Measurements from ENCODE around the gene POLR3F.
"Not testable (repeated sequence)": the region's sequence is repeated elsewhere in the genome, so short reads cannot be mapped to it uniquely, and the experiment has no call there.

POLR3F gene

GRCh38 chr20:18504479-18505060 is 37.4 kb downstream of the POLR3F start:
- FAIRE-seq (no peak), DNase-seq (ENCODE audit: insufficient read length, low spot score) (no peak)

GRCh38 chr20:18506744-18507143 is 39.6 kb downstream of the POLR3F start:
- FAIRE-seq, result no peak
- no peak for DNase-seq (ENCODE audit: insufficient read length, low spot score)

GRCh38 chr20:18507218-18508191 is 40.3 kb downstream of the POLR3F start, which contains the start of gene SEC23B:
TSS of gene SEC23B (plus strand) at chr20:18507940. CDS start at chr20:18510836, 2,896 bp downstream.
- peak; percentile 79 for DNase-seq (ENCODE audit: insufficient read length, low spot score)
- peak; percentile 97 for FAIRE-seq

DNA sequence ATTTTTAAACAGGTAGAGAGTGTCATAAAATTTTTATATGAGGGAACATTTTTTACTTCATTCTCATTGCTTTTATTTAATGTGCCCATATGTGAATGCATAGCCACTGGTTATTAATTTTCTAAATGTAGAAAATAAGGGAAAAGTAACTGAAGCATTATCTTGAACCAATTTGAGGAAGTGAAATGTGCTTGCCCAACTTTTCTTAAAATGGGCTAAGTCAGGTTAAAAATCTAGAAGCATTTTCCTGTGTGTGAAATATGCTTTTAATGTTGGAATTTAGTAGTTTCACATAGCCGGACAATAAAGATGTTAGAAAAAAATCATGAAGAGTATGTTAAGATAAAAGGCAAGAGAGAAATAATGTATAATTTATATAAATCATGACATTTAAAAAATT is 44.4 kb downstream of the POLR3F start:
- no peak for FAIRE-seq
- no peak for DNase-seq (ENCODE audit: insufficient read length, low spot score)

GRCh38 chr20:18513208-18513607 is 46.0 kb downstream of the POLR3F start:
- FAIRE-seq, result no peak
- DNase-seq (ENCODE audit: insufficient read length, low spot score), result no peak

DNA sequence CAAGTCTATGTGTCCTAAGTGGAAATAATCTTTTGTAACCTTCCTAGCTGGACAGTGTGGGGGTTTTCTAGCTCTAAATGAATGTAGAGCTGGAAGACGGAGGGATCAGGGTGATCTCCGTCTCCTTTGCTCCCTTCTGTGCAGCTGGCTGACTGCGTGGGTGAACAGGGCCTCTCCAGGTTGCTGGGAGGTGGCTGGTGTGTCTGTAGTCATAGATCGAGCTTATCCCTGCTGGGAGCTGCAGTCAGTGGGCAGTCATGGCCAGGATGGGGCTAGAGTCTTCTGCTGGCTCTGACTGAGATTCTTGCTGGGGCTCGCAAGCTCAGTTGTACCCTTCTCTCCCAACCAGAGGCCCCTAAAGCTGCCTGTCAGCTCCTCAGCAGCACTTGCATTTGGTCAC is 46.9 kb downstream of the POLR3F start:
- no peak for DNase-seq (ENCODE audit: insufficient read length, low spot score)
- FAIRE-seq, result no peak

GRCh38 chr20:18515973-18516372 is 48.8 kb downstream of the POLR3F start:
- FAIRE-seq (no peak), DNase-seq (ENCODE audit: insufficient read length, low spot score) (no peak)

GRCh38 chr20:18522066-18522465 is 54.9 kb downstream of the POLR3F start:
- FAIRE-seq, result not testable (repeated sequence)

GRCh38 chr20:18523066-18523465 is 55.9 kb downstream of the POLR3F start:
- no peak for DNase-seq (ENCODE audit: insufficient read length, low spot score)
- FAIRE-seq, result no peak

More at GRCh38 chr20:18522066-18522465, 54.9 kb downstream of the POLR3F start:
- not testable (repeated sequence) for DNase-seq (ENCODE audit: insufficient read length, low spot score)

- FAIRE-seq, result no peak
- no peak for DNase-seq (ENCODE audit: insufficient read length, low spot score)
These were observed 57.5 kb downstream of the POLR3F start for GRCh38 chr20:18524646-18525045.

DNA sequence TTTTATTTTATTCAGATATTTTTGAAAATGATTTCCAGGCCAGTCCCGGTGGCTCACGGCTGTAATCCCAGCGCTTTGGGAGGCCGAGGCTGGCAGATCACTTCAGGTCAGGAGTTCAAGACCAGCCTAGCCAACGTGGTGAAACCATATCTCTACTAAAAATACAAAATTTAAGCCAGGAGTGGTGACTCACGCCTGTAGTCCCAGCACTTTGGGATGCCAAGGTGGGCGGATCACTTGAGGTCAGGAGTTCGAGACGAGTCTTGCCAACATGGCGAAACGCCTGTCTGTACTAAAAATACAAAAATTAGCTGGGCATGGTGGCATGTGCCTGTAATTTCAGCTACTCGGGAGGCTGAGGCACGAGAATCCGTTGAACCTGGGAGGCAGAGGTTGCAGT is 59.6 kb downstream of the POLR3F start:
- not testable (repeated sequence) for FAIRE-seq; DNase-seq (ENCODE audit: insufficient read length, low spot score)

- FAIRE-seq, result no peak
- no peak for DNase-seq (ENCODE audit: insufficient read length, low spot score)
These were observed 60.1 kb downstream of the POLR3F start for GRCh38 chr20:18527339-18527738.

- DNase-seq (ENCODE audit: insufficient read length, low spot score) (no peak), FAIRE-seq (no peak)
These were observed 60.6 kb downstream of the POLR3F start for GRCh38 chr20:18527836-18528235.

- FAIRE-seq (no peak), DNase-seq (ENCODE audit: insufficient read length, low spot score) (no peak)
These were observed 61.9 kb downstream of the POLR3F start for GRCh38 chr20:18529041-18529440.

DNA sequence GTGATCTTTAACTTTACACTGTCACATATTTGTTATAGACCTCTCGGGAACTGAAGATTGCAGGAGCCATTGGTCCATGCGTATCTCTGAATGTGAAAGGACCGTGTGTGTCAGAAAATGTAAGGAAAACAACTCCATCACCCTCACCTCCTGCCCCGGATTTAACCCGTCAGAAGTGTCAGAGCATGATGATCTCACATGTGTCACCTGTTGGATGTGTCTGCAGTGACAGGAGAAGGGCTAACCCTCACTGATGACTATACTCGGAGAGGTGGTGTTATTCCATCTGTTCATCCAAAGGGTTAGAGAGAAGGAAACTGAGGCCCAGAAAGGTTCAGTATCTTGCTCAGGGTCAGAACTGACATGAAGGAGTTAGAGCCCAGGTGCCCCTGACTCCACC is 65.4 kb downstream of the POLR3F start:
- FAIRE-seq, result no peak

GRCh38 chr20:18533491-18533890 is 66.3 kb downstream of the POLR3F start:
- no peak for DNase-seq (ENCODE audit: insufficient read length, low spot score)
- no peak for FAIRE-seq

More for the DNA sequence above, 65.4 kb downstream of the POLR3F start:
- DNase-seq (ENCODE audit: insufficient read length, low spot score), result no peak

DNA sequence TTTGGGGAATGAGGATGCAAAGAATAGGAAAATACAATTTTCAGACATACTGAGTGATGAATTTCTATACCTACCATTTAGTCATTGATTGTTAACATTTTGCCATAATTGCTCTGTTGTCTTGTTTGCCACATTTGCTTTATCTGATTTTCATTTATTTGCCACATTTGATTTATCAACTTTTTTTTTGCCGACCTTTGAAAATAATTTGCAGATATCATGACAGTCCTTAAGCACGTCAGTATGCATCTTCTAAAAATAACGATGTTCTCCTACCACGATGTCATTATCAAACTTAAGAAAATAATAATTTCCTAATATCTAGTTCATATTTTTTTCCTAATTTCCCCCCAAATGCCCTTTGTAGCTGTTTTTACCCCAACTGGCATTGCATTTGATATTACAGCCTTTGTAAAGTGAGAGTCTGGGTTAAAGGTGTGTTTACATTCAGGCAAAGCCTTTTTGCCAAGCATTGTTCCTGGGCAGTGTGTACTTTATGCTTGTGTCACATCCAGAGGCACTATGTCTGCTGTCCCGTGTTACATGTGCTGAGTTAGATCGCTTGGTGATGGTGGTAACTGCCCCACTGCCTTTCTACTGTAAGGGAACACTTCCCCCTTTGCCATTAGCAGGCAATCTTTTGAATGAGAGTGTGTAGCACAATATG is 66.9 kb downstream of the POLR3F start:
- DNase-seq (ENCODE audit: insufficient read length, low spot score) (no peak), FAIRE-seq (no peak)

All from GM19239 (cell line).